Measurements from ENCODE around the gene ISL1. TPM values are rescaled to one million over a fixed set of nuclear protein-coding genes. Genes with fewer than 3 reads are reported as not detected.

Gene ISL1
- total RNA-seq, 1 donor from 2014 or later: not detected

- ATAC-seq (peak; percentile 40), DNase-seq (no peak)
- Histone ChIP-seq H3K36me3 (no peaks in the 10 kb centered on the region), H3K4me1 (peaks cover 3% of the 10 kb centered on the region), H3K9me3 (no peaks in the 10 kb centered on the region), H3K27me3 (peaks cover 21% of the 10 kb centered on the region), H3K27ac (no peak overlapping the region), H3K4me3 (no peak overlapping the region)
- intact Hi-C loops (cut with DNase I): no loop called here
- TF ChIP-seq CTCF (IDR thresholded peaks at IDR 0.05): no peak
Observed at GRCh38 chr5:51371052-51371451, 12.2 kb upstream of the ISL1 start.

GRCh38 chr5:51373880-51374523 lies 9.2 kb upstream of the ISL1 start:
- Histone ChIP-seq H3K27ac (no peak overlapping the region), H3K9me3 (no peaks in the 10 kb centered on the region), H3K36me3 (no peaks in the 10 kb centered on the region), H3K27me3 (peaks cover 49% of the 10 kb centered on the region), H3K4me3 (no peak overlapping the region), H3K4me1 (peaks cover 11% of the 10 kb centered on the region)
- TF ChIP-seq CTCF (IDR thresholded peaks at IDR 0.05): no peak
- intact Hi-C loops (cut with DNase I): no loop called here
- no peak for DNase-seq
- ATAC-seq: no peak

- ATAC-seq: no peak
- peaks cover 60% of the 10 kb centered on the region for H3K27me3 ChIP-seq
- H3K9me3 ChIP-seq: no peaks in the 10 kb centered on the region
- H3K27ac ChIP-seq: no peak overlapping the region
- intact Hi-C loops (cut with DNase I): no loop called here
- TF ChIP-seq CTCF (IDR thresholded peaks at IDR 0.05): no peak
- H3K4me1 ChIP-seq: peaks cover 11% of the 10 kb centered on the region
- DNase-seq: no peak
- H3K36me3 ChIP-seq: no peaks in the 10 kb centered on the region
- H3K4me3 ChIP-seq: no peak overlapping the region
Observed at GRCh38 chr5:51375084-51375483, 8.2 kb upstream of the ISL1 start.

GRCh38 chr5:51376509-51376908 lies 6.7 kb upstream of the ISL1 start:
- H3K9me3 ChIP-seq: no peaks in the 10 kb centered on the region
- H3K27me3 ChIP-seq: peaks cover 74% of the 10 kb centered on the region
- H3K4me1 ChIP-seq: peaks cover 9% of the 10 kb centered on the region
- no peaks in the 10 kb centered on the region for H3K36me3 ChIP-seq
- no peak for DNase-seq
- TF ChIP-seq CTCF (IDR thresholded peaks at IDR 0.05): no peak
- intact Hi-C loops (cut with DNase I): no loop called here
- no peak overlapping the region for H3K4me3 ChIP-seq
- no peak for ATAC-seq
- H3K27ac ChIP-seq: no peak overlapping the region

- Histone ChIP-seq H3K9me3 (no peaks in the 10 kb centered on the region), H3K4me3 (no peak overlapping the region), H3K27ac (no peak overlapping the region), H3K27me3 (peaks cover 83% of the 10 kb centered on the region), H3K4me1 (peaks cover 8% of the 10 kb centered on the region), H3K36me3 (no peaks in the 10 kb centered on the region)
- intact Hi-C loops (cut with DNase I): no loop called here
- DNase-seq (no peak), ATAC-seq (no peak)
- no peak for TF ChIP-seq CTCF (IDR thresholded peaks at IDR 0.05)
Observed at GRCh38 chr5:51377151-51378060, 5.8 kb upstream of the ISL1 start.
